Lower leg skin (tissue), 3 donors: ENCODE data around the gene TNIK.

Experiments used
- POLR2A ChIP-seq, 2 donors: fragments of 450-650 bp; IDR thresholded peaks; one replicate each; pipeline ENCODE4 v1.6.1; 2016 to 2017; ENCODE audit warnings: antibody characterized with exemption in 2 of 2, mild to moderate bottlenecking in 1 of 2, moderate library complexity in 1 of 2
- TF ChIP-seq, protein P1 (sequence below), 3 donors: fragments of 450-650 bp; IDR thresholded peaks; one replicate each; pipeline ENCODE4 v1.5.1; 2016; ENCODE audit warnings: antibody characterized with exemption in 3 of 3, mild to moderate bottlenecking in 3 of 3, moderate library complexity in 2 of 3

DNA sequence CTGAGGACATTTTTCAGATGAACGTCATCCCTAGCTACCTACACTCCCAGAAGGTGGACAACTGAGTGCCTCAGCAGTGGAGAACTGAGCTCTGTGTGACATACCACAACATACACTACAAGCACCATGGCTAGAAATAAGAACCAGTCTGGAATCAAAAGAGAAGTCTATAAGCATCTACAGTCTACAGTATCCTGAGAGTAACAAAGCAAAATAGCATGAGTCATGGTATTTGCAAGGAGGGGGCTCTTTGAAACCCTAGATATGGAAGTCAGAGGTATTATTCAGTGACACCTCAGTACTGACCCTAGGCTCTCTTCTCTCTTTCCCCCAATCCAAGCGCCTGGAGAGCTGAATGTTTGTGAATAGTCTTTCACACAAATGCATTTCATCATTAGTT is 87.5 kb downstream of the TNIK start:
- TF ChIP-seq, protein P1, sequence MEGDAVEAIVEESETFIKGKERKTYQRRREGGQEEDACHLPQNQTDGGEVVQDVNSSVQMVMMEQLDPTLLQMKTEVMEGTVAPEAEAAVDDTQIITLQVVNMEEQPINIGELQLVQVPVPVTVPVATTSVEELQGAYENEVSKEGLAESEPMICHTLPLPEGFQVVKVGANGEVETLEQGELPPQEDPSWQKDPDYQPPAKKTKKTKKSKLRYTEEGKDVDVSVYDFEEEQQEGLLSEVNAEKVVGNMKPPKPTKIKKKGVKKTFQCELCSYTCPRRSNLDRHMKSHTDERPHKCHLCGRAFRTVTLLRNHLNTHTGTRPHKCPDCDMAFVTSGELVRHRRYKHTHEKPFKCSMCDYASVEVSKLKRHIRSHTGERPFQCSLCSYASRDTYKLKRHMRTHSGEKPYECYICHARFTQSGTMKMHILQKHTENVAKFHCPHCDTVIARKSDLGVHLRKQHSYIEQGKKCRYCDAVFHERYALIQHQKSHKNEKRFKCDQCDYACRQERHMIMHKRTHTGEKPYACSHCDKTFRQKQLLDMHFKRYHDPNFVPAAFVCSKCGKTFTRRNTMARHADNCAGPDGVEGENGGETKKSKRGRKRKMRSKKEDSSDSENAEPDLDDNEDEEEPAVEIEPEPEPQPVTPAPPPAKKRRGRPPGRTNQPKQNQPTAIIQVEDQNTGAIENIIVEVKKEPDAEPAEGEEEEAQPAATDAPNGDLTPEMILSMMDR (IDR thresholded peaks at IDR 0.05): no peak
- TF ChIP-seq POLR2A (IDR thresholded peaks at IDR 0.05): no peak
